BE2C (cell line): ENCODE measurements around the gene PAX9.

Experiments used
- DNase-seq: peaks from one replicate; pipeline ENCODE4 v3.0.0-alpha.2; 2020
- H3K27me3 ChIP-seq: fragments of 250-450 bp; sonication (Bioruptor Pico); 2 replicates; pipeline ENCODE4 v1.5.1; 2020; ENCODE audit warnings: mild to moderate bottlenecking
- H3K36me3 ChIP-seq: fragments of 250-450 bp; sonication (Bioruptor Pico); 2 replicates; pipeline ENCODE4 v1.5.1; 2020; ENCODE audit warnings: mild to moderate bottlenecking
- H3K4me1 ChIP-seq: fragments of 250-450 bp; sonication (Bioruptor Pico); 2 replicates; pipeline ENCODE4 v1.5.1; 2020
- H3K4me3 ChIP-seq: 2 replicates; pipeline ENCODE4 v1.5.1; 2011; ENCODE audit warnings: low read depth, low read length
- H3K9me3 ChIP-seq: fragments of 250-450 bp; sonication (Bioruptor Pico); 2 replicates; pipeline ENCODE4 v1.5.1; 2020
- TF ChIP-seq, protein P1 (sequence below): IDR thresholded peaks from 2 replicates; pipeline ENCODE4 v1.5.1; 2012; ENCODE audit warnings: mild to moderate bottlenecking, low read depth, low read length

PAX9 gene

DNA sequence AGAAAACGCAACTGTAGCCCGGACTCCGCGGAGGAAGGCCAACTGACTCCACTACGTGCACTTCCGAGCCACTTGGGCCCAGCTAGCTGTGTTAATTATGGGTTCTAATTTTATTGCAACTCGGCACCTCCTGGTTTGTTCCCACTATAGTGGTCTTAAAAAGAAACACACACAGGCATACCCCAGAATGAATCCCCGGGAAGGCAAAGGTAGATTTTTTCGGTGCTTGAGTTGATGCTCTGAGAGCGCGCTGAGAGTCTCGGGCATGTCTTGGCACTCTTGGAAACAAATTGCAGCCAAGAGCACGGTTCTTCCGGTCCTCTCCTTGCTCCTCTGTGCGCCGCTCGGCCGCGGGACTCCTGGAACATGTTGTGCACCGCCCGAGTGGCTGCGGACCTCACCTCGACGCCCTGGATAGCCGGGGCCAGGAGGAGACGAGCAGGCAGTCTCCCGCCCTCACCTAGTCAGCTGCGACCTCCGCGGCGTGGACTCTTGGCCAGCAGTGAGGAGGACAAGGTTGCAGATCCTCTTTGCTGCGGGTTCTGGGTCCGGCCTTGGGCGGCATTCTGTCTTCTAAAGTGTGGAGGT lies 6.8 kb upstream of the PAX9 start:
- H3K9me3 ChIP-seq, result no peaks in the 10 kb centered on the region
- H3K36me3 ChIP-seq, result no peaks in the 10 kb centered on the region
- no peak for DNase-seq
- H3K4me3 ChIP-seq, result no peak overlapping the region
- H3K27me3 ChIP-seq, result peaks cover 76% of the 10 kb centered on the region
- no peaks in the 10 kb centered on the region for H3K4me1 ChIP-seq
- TF ChIP-seq, protein P1, sequence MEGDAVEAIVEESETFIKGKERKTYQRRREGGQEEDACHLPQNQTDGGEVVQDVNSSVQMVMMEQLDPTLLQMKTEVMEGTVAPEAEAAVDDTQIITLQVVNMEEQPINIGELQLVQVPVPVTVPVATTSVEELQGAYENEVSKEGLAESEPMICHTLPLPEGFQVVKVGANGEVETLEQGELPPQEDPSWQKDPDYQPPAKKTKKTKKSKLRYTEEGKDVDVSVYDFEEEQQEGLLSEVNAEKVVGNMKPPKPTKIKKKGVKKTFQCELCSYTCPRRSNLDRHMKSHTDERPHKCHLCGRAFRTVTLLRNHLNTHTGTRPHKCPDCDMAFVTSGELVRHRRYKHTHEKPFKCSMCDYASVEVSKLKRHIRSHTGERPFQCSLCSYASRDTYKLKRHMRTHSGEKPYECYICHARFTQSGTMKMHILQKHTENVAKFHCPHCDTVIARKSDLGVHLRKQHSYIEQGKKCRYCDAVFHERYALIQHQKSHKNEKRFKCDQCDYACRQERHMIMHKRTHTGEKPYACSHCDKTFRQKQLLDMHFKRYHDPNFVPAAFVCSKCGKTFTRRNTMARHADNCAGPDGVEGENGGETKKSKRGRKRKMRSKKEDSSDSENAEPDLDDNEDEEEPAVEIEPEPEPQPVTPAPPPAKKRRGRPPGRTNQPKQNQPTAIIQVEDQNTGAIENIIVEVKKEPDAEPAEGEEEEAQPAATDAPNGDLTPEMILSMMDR, result no peak

DNA sequence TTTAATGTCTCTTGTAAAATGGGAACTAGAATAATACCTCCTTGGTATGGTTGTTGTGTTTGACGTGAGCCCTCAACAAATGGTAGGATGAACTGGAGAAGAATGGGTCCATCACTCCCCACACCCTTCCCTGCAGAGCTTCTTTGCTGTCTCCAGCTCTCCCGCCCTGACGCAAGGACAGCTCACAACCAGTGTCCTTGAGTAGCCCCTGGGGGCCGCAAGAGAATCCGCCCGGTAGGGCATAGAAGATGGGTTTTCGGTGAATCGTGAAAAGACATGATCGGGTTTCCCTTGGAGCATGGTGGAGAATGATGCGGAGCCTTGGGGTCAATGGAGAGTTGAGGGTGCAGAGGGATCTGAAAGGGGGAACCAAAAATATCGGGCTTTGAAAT lies 6.1 kb upstream of the PAX9 start:
- Histone ChIP-seq H3K27me3 (peaks cover 83% of the 10 kb centered on the region), H3K9me3 (no peaks in the 10 kb centered on the region), H3K4me3 (no peak overlapping the region), H3K36me3 (no peaks in the 10 kb centered on the region), H3K4me1 (no peaks in the 10 kb centered on the region)
- no peak for DNase-seq
- TF ChIP-seq, protein P1, result no peak

DNA sequence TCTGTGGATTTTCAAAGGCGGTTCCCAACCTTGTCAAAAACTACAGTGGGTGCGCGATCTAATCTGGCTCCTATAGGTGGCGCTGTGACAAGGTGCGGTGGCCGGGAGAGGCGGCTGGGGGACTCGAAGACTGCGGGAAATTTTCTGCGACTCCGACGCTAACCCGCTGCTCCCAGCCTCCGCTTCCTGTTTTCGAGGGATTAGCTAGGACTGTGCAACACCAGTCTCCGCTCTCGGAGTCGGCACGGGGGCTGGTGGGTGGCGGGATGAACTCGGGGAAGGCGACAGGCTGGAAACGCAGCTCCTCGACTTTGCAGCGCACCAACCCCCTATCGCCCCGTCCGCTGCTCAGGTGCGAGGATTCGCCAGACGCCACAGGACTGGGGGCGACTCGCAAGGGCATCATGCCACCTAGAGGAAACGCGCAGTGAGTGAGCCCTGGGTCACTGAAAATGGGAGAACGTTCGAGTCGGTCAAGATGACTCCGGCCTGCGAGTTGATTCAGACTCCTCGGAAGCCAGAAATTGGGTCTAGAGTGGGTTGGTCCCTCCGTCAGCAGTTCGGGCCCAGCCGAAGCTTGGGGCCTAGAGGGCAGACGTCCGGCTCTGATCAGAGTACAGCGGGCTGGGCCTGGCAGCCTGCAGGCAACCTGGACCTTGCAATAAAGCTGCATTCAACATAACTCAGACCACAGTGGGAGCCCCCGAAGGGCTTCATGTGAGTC lies 5.5 kb upstream of the PAX9 start:
- peak; percentile 50 for DNase-seq
- Histone ChIP-seq H3K4me3 (no peak overlapping the region), H3K27me3 (peaks cover 89% of the 10 kb centered on the region), H3K36me3 (no peaks in the 10 kb centered on the region), H3K9me3 (no peaks in the 10 kb centered on the region), H3K4me1 (no peaks in the 10 kb centered on the region)
- TF ChIP-seq, protein P1, result peak; percentile 71

DNA sequence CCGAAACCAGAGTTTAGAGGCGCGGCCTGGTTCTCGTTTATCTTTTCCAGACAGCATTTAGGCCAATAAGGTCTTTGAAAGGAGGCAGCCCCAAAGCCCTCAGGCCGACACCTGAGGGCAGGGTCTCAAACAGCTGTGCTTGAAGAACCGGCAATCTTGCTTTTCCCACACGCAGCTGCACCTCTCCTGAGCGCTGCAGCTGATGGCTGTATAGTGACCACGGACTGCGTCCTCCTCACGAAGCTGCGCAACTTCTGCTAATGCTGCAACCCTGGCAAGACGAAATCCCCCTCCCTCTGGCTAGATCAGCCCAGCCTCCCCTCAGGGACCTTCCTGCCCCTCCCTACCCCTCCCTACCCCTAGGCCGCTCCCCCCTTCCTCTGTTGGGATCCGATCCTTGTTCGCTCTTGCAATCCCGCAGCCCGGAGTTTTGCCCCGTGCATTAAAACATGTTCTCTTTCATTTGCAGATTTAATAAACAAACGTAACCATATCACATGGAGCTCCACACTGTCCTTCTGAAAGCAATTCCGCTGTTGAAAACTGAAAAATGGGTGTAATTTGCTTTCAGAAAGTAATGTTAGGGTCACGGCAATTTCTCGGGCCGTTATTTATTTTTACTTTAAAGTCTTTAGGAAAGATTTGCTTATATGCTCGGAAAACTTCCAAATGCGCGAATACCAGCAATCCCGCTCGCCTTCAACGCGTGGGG lies 4.8 kb upstream of the PAX9 start:
- Histone ChIP-seq H3K36me3 (no peaks in the 10 kb centered on the region), H3K4me3 (no peak overlapping the region), H3K9me3 (no peaks in the 10 kb centered on the region), H3K27me3 (peaks cover 96% of the 10 kb centered on the region), H3K4me1 (no peaks in the 10 kb centered on the region)
- TF ChIP-seq, protein P1, result no peak
- no peak for DNase-seq

DNA sequence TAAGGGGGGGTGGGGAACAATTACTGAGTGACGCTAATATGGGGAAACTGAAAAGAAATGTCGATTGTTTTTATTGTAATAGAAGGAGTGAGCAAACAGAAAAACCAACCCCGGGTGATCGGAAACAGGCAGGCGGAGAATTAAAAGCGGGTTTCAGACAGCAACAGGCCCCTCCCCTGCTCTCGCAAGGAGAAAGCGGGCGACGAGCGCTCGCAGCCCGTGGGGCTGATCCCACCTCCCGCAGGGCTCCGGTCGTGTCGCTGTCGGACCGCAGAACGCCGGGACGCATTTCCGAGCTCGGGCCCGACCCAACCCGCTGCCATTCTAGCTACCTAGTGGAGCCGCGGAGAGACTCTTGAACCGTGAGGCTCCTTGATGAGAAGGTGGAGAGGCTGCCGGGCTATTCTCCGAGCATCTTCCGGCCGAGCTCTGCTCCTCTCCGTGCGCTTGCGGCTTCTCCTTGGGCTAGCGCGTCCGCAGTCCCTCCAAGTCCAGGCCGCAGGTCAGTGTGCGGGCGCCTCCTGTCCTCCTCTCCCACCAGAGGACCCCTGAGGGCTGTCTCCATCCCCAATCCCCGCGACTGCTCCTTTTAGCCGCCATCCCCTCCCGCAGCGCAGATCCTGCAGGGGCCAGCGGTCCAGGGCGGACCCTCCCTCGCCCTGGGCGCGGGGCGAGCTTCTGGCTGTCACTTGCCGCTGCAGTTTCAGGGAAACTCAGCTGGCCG lies 4.1 kb upstream of the PAX9 start:
- DNase-seq, result no peak
- H3K9me3 ChIP-seq, result no peaks in the 10 kb centered on the region
- no peak overlapping the region for H3K4me3 ChIP-seq
- no peaks in the 10 kb centered on the region for H3K36me3 ChIP-seq
- peaks cover 98% of the 10 kb centered on the region for H3K27me3 ChIP-seq
- no peaks in the 10 kb centered on the region for H3K4me1 ChIP-seq
- TF ChIP-seq, protein P1, result no peak
